CD4-positive, alpha-beta T cell treated with Interleukin-15 for 4 hours (primary cell): ENCODE data around the gene ZACN.
"Not testable (repeated sequence)": the region's sequence is repeated elsewhere in the genome, so short reads cannot be mapped to it uniquely, and the experiment has no call there.

Experiments
- DNase-seq: peaks from one replicate; pipeline ENCODE4 v3.0.0-alpha.2; 2020; ENCODE audit warnings: low spot score

ZACN gene

DNA sequence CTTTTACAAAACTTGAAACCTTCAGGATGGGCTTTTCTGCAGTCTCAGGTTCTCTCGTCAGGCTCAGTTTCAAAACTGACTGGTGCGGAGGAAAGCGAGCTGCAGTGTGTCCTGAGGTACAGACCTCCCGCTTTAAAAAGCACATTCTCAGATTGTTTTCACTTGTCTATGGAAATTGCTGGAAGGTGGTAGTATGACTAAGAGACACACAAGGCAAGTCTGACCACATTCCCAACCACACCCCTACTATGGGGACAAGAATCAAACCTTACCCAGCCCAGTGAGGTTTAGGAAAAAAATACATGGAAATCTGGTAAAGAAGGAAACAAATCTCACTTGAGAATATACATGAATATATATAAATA lies 24.9 kb upstream of the ZACN start:
- no peak for DNase-seq

- DNase-seq = no peak
These were observed 22.1 kb upstream of the ZACN start for GRCh38 chr17:76056882-76057281.

DNA sequence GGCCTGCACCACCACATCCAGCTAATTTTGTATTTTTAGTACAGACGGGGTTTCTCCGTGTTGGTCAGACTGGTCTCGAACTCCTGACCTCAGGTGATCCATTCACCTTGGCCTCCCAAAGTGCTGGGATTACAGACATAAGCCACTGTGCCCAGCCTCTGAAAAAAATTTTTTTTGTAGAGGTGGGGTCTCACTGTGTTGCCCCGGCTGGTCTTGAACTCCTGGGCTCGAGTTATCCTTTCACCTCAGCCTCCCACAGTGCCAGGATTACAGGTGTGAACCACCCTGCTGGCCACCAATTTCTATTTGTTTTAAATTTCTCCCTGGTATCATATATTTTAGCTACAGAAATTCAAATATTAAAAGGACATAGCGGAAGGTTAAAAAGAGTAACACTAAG lies 20.7 kb upstream of the ZACN start:
- DNase-seq = not testable (repeated sequence)

DNA sequence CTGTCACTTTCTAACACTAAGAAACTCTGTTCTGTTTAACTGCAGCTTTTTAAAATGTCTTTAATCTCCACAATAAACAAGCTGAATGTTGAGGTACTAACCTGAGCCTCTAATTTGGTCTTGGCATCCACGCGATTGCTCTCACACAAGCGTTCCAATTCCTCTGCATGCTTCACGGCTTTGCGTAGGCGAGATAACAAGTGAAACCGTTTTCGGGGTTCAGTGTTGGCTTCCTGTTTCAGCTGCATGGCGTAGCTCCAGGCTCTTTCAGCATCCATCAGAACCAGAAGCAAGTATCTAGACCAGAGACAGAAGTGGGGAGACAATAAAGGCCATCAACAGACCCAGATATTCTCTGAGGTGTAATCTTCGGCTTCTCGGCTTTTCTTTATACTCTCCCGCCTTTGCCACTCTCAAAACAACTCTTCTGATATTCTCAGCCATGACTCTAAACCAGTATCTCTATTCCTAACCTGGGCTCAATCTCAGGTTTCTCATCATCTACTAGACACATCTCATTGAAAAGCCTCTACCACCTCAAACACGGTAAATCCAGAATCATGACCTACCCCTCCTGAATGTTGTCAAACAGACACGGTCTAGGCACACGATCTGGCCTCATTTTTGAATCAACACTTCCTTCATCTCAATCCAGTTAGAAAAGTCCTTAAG lies 15.0 kb upstream of the ZACN start:
- peak; percentile 38 for DNase-seq

DNA sequence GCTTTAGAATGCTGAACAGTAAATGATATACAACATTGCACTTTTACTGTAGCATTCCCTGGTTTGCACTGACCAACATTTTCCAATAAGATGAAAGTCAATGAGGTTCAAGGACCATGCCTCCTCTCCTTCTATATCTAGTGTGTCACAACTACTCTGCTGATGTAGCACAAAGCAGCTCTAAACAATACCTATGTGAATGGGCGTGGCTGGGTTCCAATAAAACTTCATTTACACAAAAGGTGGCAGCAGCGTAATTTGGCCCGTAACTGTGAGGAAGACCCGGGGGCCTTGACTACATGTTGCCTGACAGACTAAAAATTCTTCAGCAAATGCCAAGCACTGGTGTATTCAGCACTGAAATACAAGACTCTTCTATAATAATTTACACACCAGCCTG lies 13.2 kb upstream of the ZACN start:
- DNase-seq = no peak

DNA sequence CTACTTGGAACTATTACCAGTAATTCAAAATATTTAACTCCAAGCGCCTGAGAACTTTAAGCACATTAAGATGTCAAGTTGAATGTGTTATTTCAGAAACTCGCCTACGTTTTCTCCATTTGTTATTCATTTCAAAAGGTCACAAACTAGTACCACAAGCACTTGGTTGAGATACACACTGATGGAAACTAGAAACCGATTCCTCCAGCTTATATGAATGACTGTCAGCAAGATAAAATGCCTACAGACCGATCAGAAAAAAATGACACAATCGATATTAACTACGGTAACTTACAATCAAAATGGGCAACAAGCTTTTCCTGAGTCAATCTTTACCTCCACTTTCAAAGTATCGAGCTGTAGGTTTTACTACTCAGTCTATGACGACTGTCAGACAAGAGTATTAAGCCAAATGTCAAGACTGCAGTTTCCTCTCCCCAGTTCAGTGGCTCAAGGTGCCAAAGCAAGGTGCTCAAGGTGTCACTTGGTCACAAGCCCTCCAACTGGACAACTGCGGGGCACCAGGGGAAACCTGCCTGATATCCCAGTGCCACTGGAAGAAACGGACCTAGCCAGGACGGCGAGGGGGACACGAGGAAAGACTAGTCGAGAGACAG lies 7.3 kb upstream of the ZACN start:
- no peak for DNase-seq

DNA sequence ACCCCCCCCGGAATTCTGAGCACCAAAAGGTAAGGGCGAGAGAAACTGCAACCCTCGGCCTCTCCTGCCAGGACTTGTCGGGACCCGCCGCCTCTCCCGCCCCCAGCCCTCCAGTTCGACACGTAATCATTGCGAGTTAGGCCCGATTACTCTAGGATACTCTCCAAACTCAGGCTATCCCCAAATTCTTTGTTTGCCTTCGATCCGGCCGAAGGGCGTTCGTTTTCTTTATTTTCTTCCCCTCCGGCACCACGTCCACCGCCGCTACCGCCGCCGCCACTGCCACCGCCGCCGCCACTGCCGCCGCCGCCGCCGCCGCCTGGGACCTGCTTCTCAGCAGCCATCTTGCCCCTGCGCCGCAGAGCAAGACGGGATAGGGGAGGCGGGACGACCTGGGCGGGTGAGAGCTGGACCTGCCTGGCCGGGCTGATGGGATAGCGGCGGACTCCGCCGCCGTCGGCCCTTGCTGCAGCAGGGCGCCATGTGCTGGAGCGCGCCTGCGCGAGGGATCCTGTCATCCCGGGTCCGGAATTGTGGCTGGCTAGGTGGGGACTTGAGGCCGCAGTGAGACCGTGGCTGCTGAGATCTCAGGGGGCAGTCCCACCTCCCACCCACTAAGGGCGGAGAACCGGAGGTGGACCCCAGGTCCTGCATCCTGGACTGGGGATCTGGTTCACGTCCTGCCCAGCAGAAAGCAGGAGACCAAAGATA lies 6.7 kb upstream of the ZACN start, which contains the start of gene SRP68:
Gene SRP68 (minus strand): TSS at position 370 of the 711 bp plus-strand sequence. CDS start 26 bp downstream, at position 344.
- DNase-seq = peak; percentile 88

DNA sequence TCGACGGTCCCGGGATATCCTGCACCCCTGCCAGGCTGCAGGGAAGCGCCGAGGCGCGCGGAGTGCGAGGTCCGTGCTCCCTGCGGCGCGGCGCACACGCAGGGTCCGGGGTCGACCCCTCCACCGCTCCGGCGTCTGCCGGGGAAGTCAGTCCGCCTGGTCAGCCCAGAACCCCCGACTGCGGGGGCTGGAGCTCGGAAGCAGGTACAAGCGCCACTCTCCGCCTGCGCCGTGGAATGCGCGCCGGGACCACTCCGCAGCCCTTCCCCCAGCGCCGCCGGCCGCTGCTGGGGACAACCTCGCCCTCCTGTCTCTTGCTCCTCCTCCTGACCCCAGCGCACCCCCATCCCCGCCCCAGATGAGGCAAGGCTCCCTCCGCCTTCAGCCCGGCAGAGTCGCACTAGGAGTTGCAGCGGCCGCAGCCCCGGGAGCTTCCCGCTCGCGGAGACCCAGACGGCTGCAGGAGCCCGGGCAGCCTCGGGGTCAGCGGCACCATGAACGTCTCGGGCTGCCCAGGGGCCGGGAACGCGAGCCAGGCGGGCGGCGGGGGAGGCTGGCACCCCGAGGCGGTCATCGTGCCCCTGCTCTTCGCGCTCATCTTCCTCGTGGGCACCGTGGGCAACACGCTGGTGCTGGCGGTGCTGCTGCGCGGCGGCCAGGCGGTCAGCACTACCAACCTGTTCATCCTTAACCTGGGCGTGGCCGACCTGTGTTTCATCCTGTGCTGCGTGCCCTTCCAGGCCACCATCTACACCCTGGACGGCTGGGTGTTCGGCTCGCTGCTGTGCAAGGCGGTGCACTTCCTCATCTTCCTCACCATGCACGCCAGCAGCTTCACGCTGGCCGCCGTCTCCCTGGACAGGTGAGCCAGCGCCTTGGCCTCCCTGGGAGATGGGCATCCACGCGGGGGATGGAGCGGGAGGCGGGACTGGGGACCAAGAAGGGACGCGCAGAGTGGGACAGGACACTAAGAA lies 4.3 kb upstream of the ZACN start, which contains the start of gene GALR2:
Gene GALR2 (plus strand): TSS at position 392 of the 974 bp plus-strand sequence. CDS start 103 bp downstream, at position 495.
- no peak for DNase-seq

DNA sequence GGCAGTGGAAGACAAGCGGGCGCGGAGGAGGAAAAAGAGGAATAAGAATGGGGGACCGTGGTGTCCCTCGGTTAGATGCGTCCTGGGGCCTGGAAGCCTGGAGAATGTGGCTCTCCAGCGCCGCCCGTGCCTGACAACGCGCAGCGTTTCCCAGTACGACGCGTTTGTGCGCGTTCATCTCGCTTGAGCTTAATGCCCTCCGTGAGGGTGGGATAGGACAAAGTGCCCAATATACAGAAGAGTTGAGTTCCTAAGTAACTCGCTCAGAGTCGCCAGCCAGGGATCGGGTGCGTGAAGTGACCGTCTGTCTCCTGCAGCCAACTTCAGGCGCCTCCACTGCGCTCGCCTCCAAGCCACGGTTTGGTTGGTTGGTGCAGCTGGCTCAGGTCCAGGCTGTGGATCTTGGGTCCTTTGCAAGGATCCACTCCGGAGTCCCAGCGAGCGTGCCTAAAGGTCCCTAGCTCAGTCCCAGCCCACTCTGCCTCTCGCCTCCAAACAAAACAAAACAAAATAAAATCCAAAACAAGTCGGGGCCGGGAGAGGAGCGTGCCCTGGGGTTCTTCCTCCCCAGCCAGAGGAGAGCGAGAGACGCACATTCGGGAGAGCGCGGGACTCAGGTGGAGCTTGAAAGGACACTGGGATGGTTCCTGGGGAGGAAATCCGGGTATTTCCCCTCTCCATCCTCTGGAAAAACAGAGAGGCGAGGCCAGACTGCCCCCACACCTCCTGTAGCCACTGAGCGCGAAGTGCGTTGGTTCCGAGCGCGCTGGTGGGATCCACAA lies 3.4 kb upstream of the ZACN start:
- no peak for DNase-seq

- no peak for DNase-seq
These were observed 2.7 kb upstream of the ZACN start for GRCh38 chr17:76076146-76076764.

DNA sequence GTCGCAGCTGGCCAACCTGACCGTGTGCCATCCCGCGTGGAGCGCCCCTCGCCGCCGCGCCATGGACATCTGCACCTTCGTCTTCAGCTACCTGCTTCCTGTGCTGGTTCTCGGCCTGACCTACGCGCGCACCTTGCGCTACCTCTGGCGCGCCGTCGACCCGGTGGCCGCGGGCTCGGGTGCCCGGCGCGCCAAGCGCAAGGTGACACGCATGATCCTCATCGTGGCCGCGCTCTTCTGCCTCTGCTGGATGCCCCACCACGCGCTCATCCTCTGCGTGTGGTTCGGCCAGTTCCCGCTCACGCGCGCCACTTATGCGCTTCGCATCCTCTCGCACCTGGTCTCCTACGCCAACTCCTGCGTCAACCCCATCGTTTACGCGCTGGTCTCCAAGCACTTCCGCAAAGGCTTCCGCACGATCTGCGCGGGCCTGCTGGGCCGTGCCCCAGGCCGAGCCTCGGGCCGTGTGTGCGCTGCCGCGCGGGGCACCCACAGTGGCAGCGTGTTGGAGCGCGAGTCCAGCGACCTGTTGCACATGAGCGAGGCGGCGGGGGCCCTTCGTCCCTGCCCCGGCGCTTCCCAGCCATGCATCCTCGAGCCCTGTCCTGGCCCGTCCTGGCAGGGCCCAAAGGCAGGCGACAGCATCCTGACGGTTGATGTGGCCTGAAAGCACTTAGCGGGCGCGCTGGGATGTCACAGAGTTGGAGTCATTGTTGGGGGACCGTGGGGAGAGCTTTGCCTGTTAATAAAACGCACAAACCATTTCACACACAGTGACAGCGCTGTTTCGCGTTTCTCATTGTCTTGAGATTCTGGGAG lies 2.0 kb upstream of the ZACN start:
- no peak for DNase-seq

GRCh38 chr17:76077584-76078110 lies 1.3 kb upstream of the ZACN start:
- DNase-seq = no peak

- DNase-seq = not testable (repeated sequence)
These were observed 612 bp upstream of the ZACN start for GRCh38 chr17:76078370-76078769.

- DNase-seq = no peak
These were observed 563 bp downstream of the ZACN start for GRCh38 chr17:76079535-76079955.

DNA sequence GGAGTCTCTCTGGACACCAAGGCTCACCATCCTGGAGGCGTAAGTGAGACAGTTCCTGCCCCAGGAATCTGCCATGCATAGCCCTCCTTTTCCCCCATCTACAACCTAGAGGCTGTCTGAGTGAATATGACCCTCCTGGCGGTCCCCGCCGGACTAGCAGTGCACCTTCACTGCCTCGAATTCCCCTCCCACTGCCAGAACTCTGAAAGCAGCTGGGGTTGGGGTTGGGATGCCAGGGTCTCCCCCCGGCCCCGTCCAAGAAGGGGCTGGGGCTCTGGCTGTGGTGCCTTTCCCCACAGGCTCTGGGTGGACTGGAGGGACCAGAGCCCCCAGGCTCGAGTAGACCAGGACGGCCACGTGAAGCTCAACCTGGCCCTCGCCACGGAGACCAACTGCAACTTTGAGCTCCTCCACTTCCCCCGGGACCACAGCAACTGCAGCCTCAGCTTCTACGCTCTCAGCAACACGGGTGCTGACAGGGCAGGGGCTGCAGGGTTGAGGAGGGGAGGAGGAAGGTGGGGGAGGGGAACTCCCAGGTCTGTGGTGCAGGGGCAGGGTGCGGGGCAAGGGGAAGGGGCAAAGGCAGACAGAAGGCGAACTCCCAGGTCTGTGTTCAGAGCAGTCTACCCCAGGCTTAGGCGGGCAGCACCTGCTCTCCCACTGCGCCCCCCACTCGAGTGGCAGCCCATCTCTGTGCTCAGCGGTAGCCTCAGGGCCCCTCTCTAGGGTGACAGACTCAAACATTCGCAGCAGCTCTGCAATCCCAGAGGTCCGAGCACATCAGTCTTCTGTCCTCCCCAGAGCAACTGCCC lies 1.2 kb downstream of the ZACN start:
- no peak for DNase-seq

DNA sequence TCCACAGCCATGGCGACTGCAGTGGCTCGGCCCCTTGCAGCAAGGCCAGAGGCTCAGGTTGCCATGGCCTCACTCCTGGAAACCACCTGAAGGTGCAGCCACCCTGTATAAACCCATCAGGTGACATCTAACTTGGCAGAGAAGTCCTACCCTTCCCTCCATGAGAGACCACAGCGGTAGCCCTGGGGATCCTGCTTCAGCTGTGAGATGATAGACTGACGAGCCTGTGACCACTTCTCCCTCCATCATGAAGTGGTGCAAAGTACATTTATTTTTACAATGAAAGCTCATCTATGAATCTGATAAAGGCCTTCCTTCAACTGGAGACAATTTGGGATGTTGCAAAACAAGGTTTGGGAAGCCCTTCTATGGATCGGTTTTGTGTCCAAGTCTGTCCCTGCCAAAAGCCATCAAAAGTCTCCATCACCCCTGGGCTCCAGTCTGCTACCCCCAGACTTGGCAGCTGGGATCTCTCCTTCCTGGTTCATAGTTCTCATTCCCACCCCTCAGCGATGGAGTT lies 1.8 kb downstream of the ZACN start:
- no peak for DNase-seq

GRCh38 chr17:76081295-76082210 lies 2.6 kb downstream of the ZACN start:
- DNase-seq = no peak
